Body of pancreas (tissue), 4 donors: ENCODE results near the gene TOP2B. TPM values are rescaled to one million over a fixed set of nuclear protein-coding genes. Genes with fewer than 3 reads are reported as not detected.

Experiments
- ATAC-seq: fragments of 150-250 bp; one replicate; pipeline ENCODE4 v1.9.1; 2016
- DNase-seq, 4 donors: peaks; one replicate each; pipeline ENCODE4 v3.0.0-alpha.2; 2019
- H3K27ac ChIP-seq, 4 donors: fragments of 200-600 bp; sonication (generic); 1 replicate in 3 of 4; 2 replicates in 1 of 4; pipeline versions ENCODE4 v1.5.1 to v1.6.1; 2016 to 2019; ENCODE audit warnings: mild to moderate bottlenecking in 1 of 4, mixed read lengths in 1 of 4, moderate library complexity in 1 of 4
- H3K27me3 ChIP-seq, 2 donors: fragments of 200-600 bp; sonication (generic); one replicate each; pipeline ENCODE4 v1.6.0; 2016; ENCODE audit warnings: mild to moderate bottlenecking in 1 of 2
- H3K36me3 ChIP-seq, 2 donors: fragments of 200-600 bp; sonication (generic); replicated peaks in 1 of 2; 2 replicates each; pipeline ENCODE4 v1.5.1; 2016; ENCODE audit warnings: low read depth in 2 of 2; ENCODE audit not compliant: insufficient read depth in 1 of 2
- H3K4me1 ChIP-seq: fragments of 200-600 bp; sonication (generic); one replicate; pipeline ENCODE4 v1.6.0; 2016
- H3K4me3 ChIP-seq, 2 donors: fragments of 200-600 bp; sonication (generic); 1 replicate in 1 of 2; 2 replicates in 1 of 2; pipeline ENCODE4 v1.5.1; 2016 to 2019
- H3K9me3 ChIP-seq, 3 donors: fragments of 200-600 bp; sonication (generic); 1 replicate in 2 of 3; 2 replicates in 1 of 3; pipeline ENCODE4 v1.5.1; 2016
- POLR2A ChIP-seq, 3 donors: fragments of 450-650 bp; IDR thresholded peaks; one replicate each; pipeline ENCODE4 v1.6.1; 2016; ENCODE audit warnings: antibody characterized with exemption in 3 of 3, mild to moderate bottlenecking in 2 of 3
- WGBS, 2 donors: methylation state at CpG; one replicate each; pipeline ENCODE4 v1.1.5; 2017; 5-methylcytosine and 5-hydroxymethylcytosine counted together
- intact Hi-C: fragments of 100-400 bp; cut with DNase I; formaldehyde crosslinking; loops from one replicate; pipeline ENCODE4 v1.15.1; 2023
- total RNA-seq, 2 donors: library from RNA; depleted of rRNA; stranded (reverse); fragments of >200 nt; gene quantifications; one replicate each; pipeline ENCODE4 v1.1.0, GENCODE V29; 2016
- TF ChIP-seq, protein P1 (sequence below), 7 experiments: fragments of 450-650 bp in 4 of 7; fragments of 200-600 bp in 3 of 7; sonication (generic) in 3 of 7; IDR thresholded peaks; one replicate each; pipeline ENCODE4 v1.5.1; 2016 to 2019; ENCODE audit warnings: antibody characterized with exemption in 7 of 7

TOP2B gene
- total RNA-seq, 2 donors from 2014 or later = 52.7 to 83.1 TPM

- no peak overlapping the region for H3K4me3 ChIP-seq
- no peak overlapping the region for H3K27ac ChIP-seq
- DNase-seq = no peak
- no peaks in the 10 kb centered on the region for H3K27me3 ChIP-seq
- intact Hi-C loops = no loop called here
- WGBS, 2 donors = 68 to 76% methylated on average over 6 of the region's 6 CpGs
- ATAC-seq = no peak
- TF ChIP-seq, protein P1, sequence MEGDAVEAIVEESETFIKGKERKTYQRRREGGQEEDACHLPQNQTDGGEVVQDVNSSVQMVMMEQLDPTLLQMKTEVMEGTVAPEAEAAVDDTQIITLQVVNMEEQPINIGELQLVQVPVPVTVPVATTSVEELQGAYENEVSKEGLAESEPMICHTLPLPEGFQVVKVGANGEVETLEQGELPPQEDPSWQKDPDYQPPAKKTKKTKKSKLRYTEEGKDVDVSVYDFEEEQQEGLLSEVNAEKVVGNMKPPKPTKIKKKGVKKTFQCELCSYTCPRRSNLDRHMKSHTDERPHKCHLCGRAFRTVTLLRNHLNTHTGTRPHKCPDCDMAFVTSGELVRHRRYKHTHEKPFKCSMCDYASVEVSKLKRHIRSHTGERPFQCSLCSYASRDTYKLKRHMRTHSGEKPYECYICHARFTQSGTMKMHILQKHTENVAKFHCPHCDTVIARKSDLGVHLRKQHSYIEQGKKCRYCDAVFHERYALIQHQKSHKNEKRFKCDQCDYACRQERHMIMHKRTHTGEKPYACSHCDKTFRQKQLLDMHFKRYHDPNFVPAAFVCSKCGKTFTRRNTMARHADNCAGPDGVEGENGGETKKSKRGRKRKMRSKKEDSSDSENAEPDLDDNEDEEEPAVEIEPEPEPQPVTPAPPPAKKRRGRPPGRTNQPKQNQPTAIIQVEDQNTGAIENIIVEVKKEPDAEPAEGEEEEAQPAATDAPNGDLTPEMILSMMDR (IDR thresholded peaks at IDR 0.05) = no peak
- TF ChIP-seq POLR2A (IDR thresholded peaks at IDR 0.05) = no peak
- no peaks in the 10 kb centered on the region for H3K36me3 ChIP-seq
- H3K4me1 ChIP-seq = no peaks in the 10 kb centered on the region
- no peaks in the 10 kb centered on the region for H3K9me3 ChIP-seq
These were observed 105.9 kb downstream of the TOP2B start for GRCh38 chr3:25558796-25559195.

GRCh38 chr3:25558121-25558520 is 106.6 kb downstream of the TOP2B start:
- H3K4me3 ChIP-seq = no peak overlapping the region
- no peaks in the 10 kb centered on the region for H3K27me3 ChIP-seq
- ATAC-seq (no peak), DNase-seq (peak in 1 of 4 donors; percentile 6)
- H3K27ac ChIP-seq = no peak overlapping the region
- TF ChIP-seq, protein P1 (IDR thresholded peaks at IDR 0.05) = no peak
- TF ChIP-seq POLR2A (IDR thresholded peaks at IDR 0.05) = no peak
- no peaks in the 10 kb centered on the region for H3K9me3 ChIP-seq
- intact Hi-C loops = no loop called here
- H3K4me1 ChIP-seq = no peaks in the 10 kb centered on the region
- H3K36me3 ChIP-seq = no peaks in the 10 kb centered on the region
- WGBS, 2 donors = 53 to 62% methylated on average over 5 of the region's 5 CpGs

- intact Hi-C loops = no loop called here
- no peak overlapping the region for H3K27ac ChIP-seq
These were observed 107.0 kb downstream of the TOP2B start for GRCh38 chr3:25557694-25558093.

GRCh38 chr3:25556447-25556846 is 108.3 kb downstream of the TOP2B start:
- no peaks in the 10 kb centered on the region for H3K36me3 ChIP-seq

More at GRCh38 chr3:25557694-25558093, 107.0 kb downstream of the TOP2B start:
- Histone ChIP-seq H3K4me1 (no peaks in the 10 kb centered on the region), H3K4me3 (no peak overlapping the region), H3K27me3 (no peaks in the 10 kb centered on the region), H3K9me3 (no peaks in the 10 kb centered on the region), H3K36me3 (no peaks in the 10 kb centered on the region)
- no peak for TF ChIP-seq POLR2A (IDR thresholded peaks at IDR 0.05)
- TF ChIP-seq, protein P1 (IDR thresholded peaks at IDR 0.05) = no peak
- ATAC-seq (no peak), DNase-seq (no peak)
- WGBS, 2 donors = 59 to 74% methylated on average over 3 of the region's 3 CpGs

More at GRCh38 chr3:25556447-25556846, 108.3 kb downstream of the TOP2B start:
- no peaks in the 10 kb centered on the region for H3K9me3 ChIP-seq
- ATAC-seq (no peak), DNase-seq (no peak)
- H3K4me1 ChIP-seq = no peaks in the 10 kb centered on the region
- intact Hi-C loops = no loop called here
- H3K27ac ChIP-seq = no peak overlapping the region
- TF ChIP-seq, protein P1 (IDR thresholded peaks at IDR 0.05) = no peak
- TF ChIP-seq POLR2A (IDR thresholded peaks at IDR 0.05) = no peak
- no peak overlapping the region for H3K4me3 ChIP-seq
- 48 to 67% methylated on average over 1 of the region's 1 CpG for WGBS, 2 donors
- no peaks in the 10 kb centered on the region for H3K27me3 ChIP-seq
